Ishikawa (cell line): ENCODE data around the gene SLC25A28.

Experiments used
- CREB1 ChIP-seq: IDR thresholded peaks from 2 replicates; pipeline ENCODE4 v1.6.1; 2012; ENCODE audit warnings: low read depth
- EGR1 ChIP-seq: IDR thresholded peaks from 2 replicates; pipeline ENCODE4 v1.6.1; 2012
- EP300 ChIP-seq: IDR thresholded peaks from 2 replicates; pipeline ENCODE4 v1.6.1; 2012; ENCODE audit warnings: borderline replicate concordance
- FOXM1 ChIP-seq: IDR thresholded peaks from 2 replicates; pipeline ENCODE4 v1.6.1; 2012; ENCODE audit warnings: low read depth, borderline replicate concordance
- MAX ChIP-seq: IDR thresholded peaks from 2 replicates; pipeline ENCODE4 v1.6.1; 2012
- RAD21 ChIP-seq: IDR thresholded peaks from 2 replicates; pipeline ENCODE4 v1.6.1; 2012; ENCODE audit warnings: low read depth
- REST ChIP-seq: IDR thresholded peaks from 2 replicates; pipeline ENCODE4 v1.6.1; 2012; ENCODE audit warnings: low read depth, mild to moderate bottlenecking
- TAF1 ChIP-seq: IDR thresholded peaks from 2 replicates; pipeline ENCODE4 v1.6.1; 2012; ENCODE audit warnings: low read depth, mild to moderate bottlenecking
- TEAD4 ChIP-seq: IDR thresholded peaks from 2 replicates; pipeline ENCODE4 v1.6.1; 2012
- USF1 ChIP-seq: IDR thresholded peaks from 2 replicates; pipeline ENCODE4 v1.6.1; 2012
- YY1 ChIP-seq: IDR thresholded peaks from 2 replicates; pipeline ENCODE4 v1.6.1; 2012; ENCODE audit warnings: low read depth
- ZBTB7A ChIP-seq: IDR thresholded peaks from 2 replicates; pipeline ENCODE4 v1.6.1; 2012; ENCODE audit warnings: low read depth

GRCh38 chr10:99656199-99657064 lies 36.2 kb upstream of the SLC25A28 start:
- no peak for TF ChIP-seq REST
- TF ChIP-seq EGR1: no peak
- no peak for TF ChIP-seq RAD21
- TF ChIP-seq TAF1: no peak
- TF ChIP-seq USF1: no peak
- no peak for TF ChIP-seq CREB1
- no peak for TF ChIP-seq EP300
- no peak for TF ChIP-seq TEAD4
- TF ChIP-seq YY1: no peak
- TF ChIP-seq MAX: no peak
- TF ChIP-seq ZBTB7A: no peak
- no peak for TF ChIP-seq FOXM1
